GM21360 (cell line): Measurements from ENCODE around the gene DLG2.

ENCODE experiments used
- ATAC-seq: cut with Tn5 transposase; IDR thresholded peaks from one replicate; pipeline ENCODE4 v1.9.1; 2021; ENCODE audit warnings: mild to moderate bottlenecking, moderate library complexity; ENCODE audit not compliant: unreplicated experiment

Gene DLG2

GRCh38 chr11:84719935-84720577 lies 907.1 kb downstream of the DLG2 start:
- ATAC-seq, result no peak

GRCh38 chr11:84714316-84714780 lies 912.8 kb downstream of the DLG2 start:
- peak; percentile 93 for ATAC-seq

- no peak for ATAC-seq
Measured at GRCh38 chr11:84691830-84692229, 935.3 kb downstream of the DLG2 start.

GRCh38 chr11:84687433-84687832 lies 939.7 kb downstream of the DLG2 start:
- no peak for ATAC-seq

GRCh38 chr11:84686716-84687115 lies 940.4 kb downstream of the DLG2 start:
- ATAC-seq, result no peak

- no peak for ATAC-seq
Measured at GRCh38 chr11:84685976-84686375, 941.2 kb downstream of the DLG2 start.

GRCh38 chr11:84685149-84685548 lies 942.0 kb downstream of the DLG2 start:
- no peak for ATAC-seq

GRCh38 chr11:84681456-84681855 lies 945.7 kb downstream of the DLG2 start:
- no peak for ATAC-seq

- ATAC-seq, result no peak
Measured at GRCh38 chr11:84675396-84676025, 951.6 kb downstream of the DLG2 start.

- no peak for ATAC-seq
Measured at GRCh38 chr11:84673753-84674152, 953.4 kb downstream of the DLG2 start.

- ATAC-seq, result no peak
Measured at GRCh38 chr11:84671325-84671999, 955.7 kb downstream of the DLG2 start.

- ATAC-seq, result no peak
Measured at GRCh38 chr11:84663731-84664130, 963.4 kb downstream of the DLG2 start.

- no peak for ATAC-seq
Measured at GRCh38 chr11:84660257-84660977, 966.7 kb downstream of the DLG2 start.

GRCh38 chr11:84655712-84656111 lies 971.4 kb downstream of the DLG2 start:
- ATAC-seq, result no peak

GRCh38 chr11:84648471-84648870 lies 978.7 kb downstream of the DLG2 start:
- no peak for ATAC-seq

GRCh38 chr11:84645988-84646694 lies 981.0 kb downstream of the DLG2 start:
- no peak for ATAC-seq

- ATAC-seq, result no peak
Measured at GRCh38 chr11:84642500-84642899, 984.6 kb downstream of the DLG2 start.

- ATAC-seq, result no peak
Measured at GRCh38 chr11:84634309-84634708, 992.8 kb downstream of the DLG2 start.

- ATAC-seq, result no peak
Measured at GRCh38 chr11:84628871-84629620, 998.1 kb downstream of the DLG2 start.

- no peak for ATAC-seq
Measured at GRCh38 chr11:84626256-84626655, 1000.9 kb downstream of the DLG2 start.
